NCI-H345 (cell line): ENCODE measurements around the gene SCAPER.
A peak's percentile ranks its signal among the peaks of the same experiment; 100 is the strongest.
"Not testable (repeated sequence)": the region's sequence is repeated elsewhere in the genome, so short reads cannot be mapped to it uniquely, and the experiment has no call there.

Experiments used
- DNase-seq: peaks from one replicate; lab custom pipeline; 2025; lab: John Stamatoyannopoulos, UW

SCAPER gene

DNA sequence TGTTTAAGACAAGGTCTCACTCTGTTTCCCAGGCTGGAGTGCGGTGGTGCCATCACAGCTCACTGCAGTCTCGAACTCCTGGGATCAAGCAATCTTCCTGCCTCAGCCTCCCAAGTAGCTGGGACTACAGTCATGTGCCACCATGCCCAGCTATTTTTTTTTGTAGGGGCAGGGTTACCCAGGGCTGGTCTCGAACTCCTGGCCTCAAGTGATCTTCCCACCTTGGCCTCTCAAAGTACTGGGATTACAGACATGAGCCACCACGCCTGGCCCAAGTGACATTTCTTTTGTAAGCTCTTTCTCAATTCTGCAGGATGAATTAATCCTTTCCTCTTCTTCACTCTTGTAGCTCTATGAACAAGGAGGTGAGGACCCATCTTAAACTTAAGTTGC lies 592.0 kb downstream of the SCAPER start:
- not testable (repeated sequence) for DNase-seq

DNA sequence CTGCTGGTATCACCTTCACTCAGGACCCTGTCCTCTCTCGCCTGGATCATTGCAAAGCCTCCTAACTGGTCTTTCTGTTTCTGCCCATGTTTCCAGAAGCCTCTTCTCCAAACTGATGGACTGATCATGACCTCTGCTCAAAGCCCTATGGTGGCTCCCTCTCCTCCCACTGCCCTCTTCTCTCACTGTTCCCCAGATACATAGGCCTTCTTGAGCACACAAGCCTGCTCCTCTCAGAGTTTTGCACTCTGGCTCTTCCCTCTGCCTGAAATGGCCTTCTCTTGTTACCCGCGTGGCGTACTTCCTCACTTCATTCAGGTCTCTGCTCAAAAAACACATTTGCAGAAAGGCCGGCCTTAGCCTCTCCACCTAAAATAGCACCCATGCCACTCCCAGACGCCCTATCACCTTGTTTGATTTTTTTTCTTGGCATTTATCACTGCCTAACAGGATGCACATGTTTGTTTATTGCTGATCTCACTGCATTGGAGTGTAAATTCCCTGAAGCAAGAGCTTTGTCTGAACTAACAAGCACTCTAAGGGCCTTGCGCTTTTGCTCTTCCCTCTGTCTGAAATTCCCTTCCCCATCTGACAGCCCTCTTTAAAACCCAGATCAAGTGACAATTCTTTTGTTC lies 592.5 kb downstream of the SCAPER start:
- no peak for DNase-seq

DNA sequence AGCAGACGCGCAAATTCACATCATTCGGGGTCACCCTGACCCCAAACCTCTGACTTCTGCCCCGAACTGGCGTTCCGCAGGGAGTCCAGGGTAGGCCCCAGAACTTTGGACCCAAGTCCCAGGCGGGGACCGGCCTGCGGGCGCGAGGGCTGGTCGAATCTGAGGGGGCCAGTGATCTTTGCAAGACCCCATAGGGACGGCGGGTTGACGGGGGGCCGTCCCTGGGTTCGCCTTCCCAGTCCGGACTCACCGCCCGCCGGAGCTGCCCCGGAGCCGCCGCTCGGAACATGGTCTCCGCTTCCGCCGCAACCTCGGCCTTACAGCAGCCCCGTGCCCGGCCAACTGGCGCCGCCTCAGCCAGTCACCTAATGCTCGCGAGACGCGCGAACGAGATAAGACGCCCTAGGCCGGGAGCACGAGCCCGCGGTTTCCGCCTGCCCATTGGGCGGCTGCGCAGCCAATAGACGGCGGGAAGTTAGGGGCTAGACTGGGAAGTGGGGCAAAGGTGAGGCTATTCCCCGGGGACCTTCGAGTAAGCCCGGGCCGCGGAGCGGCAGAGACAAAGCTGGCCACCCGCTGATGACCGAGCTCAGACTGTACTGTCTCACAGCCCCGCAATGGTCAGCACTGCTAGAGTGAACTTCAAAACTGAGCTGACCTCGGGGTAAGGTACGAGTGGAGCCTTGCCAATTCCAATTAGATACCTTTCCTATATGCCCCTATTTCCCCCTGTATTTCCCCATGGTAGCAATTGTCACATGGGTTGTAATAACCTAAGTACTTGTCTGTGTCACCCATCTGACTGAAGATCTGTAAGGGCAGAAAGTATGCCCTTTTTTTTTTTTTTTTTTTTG lies 593.8 kb downstream of the SCAPER start, which contains the start of gene ETFA:
Gene ETFA (minus strand): TSS at position 370 of the 854 bp plus-strand sequence. CDS start 81 bp downstream, at position 289.
- DNase-seq: peak; percentile 94

DNA sequence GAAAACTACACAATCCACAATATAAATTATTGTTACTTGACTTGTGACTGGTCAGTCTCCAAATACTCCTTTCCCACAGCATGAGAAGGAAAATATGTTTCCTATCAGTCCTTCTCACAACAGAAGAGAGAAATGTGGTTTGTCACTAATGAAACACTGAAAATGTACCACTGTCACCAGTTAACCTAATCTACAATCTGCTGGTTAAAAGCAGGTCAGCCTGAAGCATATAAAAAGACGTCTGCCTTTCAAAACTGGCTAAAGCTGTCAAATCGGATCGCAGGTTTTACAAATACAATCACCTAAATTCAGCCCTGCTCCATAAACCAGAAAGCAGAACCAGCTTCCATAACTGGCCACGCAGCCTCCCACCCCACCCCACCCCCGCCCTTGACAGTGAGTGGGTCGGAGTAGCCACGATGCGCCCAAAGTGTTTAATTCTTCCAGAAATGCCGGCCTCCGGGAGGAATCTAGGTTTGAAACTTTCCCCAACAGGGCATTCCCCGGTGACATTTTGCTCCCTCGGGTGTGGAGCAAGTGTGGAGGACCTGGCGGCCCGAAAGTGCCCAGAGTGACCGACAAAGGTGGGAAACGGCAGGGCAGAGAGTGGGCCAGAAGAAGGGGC lies 594.6 kb downstream of the SCAPER start:
- DNase-seq: no peak

DNA sequence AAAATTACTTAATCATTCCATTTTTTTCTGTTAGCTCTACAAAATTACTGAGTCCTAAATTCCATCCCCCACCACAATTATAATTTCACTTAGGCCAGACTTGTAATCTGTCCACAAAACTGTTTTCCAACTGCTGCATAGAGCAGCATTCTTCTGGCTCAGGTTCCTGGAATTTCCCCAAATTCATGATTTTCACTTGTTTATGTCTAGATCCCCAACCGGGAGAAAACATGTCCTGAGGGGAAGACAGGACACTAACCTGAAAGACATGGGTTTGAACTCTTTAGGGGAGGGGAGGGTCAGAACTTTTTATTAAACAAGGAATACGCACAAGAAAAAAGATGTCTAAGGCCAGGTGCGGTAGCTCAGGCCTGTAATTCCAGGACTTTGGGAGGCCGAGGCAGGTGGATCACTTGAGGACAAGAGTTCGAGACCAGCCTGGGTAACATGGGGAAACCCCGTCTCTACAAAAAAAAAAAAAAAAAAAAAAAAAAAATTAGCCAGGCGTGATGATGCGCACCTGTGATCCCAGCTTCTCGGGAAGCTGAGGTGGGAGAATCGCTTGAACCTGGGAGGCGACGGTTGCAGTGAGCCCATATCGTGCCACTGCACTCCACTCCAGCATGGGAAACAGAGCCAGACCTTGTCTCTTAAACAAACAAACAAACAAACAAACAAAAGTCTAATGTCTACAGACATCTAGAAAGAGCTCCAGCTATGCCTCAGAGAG lies 595.4 kb downstream of the SCAPER start:
- no peak for DNase-seq

DNA sequence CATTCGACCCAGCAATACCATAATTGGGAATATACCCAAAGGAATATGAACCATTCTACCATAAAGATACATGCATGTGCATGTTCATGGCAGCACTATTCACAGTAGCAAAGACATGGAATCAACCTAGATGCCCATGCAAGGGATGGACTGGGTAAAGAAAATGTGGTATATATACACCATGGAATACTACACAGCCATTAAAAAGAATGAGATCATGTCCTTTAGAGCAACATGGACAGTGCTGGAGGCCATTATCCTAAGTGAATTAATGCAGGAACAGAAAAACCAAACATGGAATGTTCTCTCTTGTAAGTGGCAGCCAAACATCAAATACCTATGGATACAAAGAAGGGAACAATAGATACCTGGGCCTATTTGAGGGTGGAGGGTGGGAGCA lies 601.2 kb downstream of the SCAPER start:
- no peak for DNase-seq

DNA sequence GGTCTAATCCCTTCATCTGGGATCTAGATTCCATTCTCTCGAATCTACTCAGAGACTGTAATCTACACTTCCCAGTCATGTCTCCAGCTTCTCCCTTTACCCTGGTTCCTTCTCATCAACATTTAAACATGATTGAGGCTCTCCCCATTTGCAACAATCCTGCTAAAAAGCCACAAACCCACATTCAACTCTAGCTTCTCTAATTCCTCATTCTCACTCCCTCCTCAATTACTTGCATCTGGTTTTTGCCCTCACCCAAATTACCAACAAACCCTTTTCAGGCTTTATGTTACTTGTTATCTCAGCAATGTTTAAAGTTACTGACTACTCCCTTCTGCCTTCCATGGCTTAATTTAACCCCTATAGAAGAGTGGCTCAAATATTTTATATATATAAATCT lies 605.4 kb downstream of the SCAPER start:
- no peak for DNase-seq

DNA sequence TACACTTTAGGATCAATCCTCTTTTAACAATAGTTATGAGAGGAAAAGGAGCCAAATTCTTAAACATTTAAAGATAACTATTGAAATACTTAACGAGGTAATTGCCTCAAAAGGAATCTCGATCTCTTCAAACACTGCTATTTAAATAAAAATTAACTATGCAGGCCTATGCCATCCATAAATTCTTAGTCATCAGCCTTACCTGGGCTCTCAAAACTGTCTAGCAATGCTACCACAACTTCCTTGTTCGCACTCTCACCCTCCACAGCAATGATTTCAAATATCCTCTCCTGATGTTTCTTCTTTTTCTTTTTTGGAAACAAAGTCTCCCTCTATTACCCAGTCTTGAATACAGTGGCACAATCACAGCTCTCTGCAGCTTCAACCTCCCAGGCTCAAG lies 606.2 kb downstream of the SCAPER start:
- DNase-seq: no peak

DNA sequence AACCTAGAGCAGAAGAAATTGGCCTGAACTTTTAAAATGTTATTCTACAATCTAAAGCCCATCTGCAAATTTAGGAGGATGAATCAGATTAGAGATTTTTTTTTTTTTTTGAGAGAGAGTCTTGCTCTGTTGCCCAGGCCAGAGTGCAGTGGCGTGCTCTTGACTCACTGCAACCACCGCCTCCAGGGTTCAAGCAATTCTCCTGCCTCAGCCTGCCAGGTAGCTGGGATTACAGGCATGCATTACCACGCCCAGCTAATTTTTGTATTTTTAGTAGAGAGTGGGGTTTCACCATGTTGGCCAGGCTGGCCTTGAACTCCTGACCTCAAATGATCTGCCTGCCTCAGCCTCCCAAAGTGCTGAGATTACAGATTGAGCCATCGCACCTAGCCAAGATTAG lies 607.2 kb downstream of the SCAPER start:
- DNase-seq: not testable (repeated sequence)
